Fibroblast of lung (primary cell): Measurements from ENCODE around the gene MLIP.

Source experiments
- CTCF ChIP-seq, 2 donors: IDR thresholded peaks in 1 of 2; conservative IDR thresholded peaks in 1 of 2; 1 replicate in 1 of 2; 2 replicates in 1 of 2; pipeline ENCODE4 v1.5.1; 2011 to 2012; ENCODE audit warnings: low read length in 2 of 2, control low read depth in 1 of 2, inconsistent platforms in 1 of 2, low read depth in 1 of 2, mild to moderate bottlenecking in 1 of 2
- EZH2 ChIP-seq: IDR thresholded peaks from 2 replicates; pipeline ENCODE4 v1.5.1; 2012; ENCODE audit warnings: low read length, control low read depth, mild to moderate bottlenecking; ENCODE audit errors: missing control alignments

- TF ChIP-seq EZH2: no peak
- TF ChIP-seq CTCF (conservative IDR thresholded peaks at IDR 0.05 in 1 of 2, IDR thresholded peaks at IDR 0.05 in 1 of 2; ENCODE audit: low read depth in 1 of 2, low read length in 2 of 2): no peak
Observed at GRCh38 chr6:54282186-54282585, 170.9 kb downstream of the MLIP start.
